RWPE1 (cell line): ENCODE data around the gene SON.
"Not testable (repeated sequence)": the region's sequence is repeated elsewhere in the genome, so short reads cannot be mapped to it uniquely, and the experiment has no call there.

Experiments used
- CTCF ChIA-PET: fragments of 350-600 bp; sonication (Branson Sonifier 250); formaldehyde crosslinking; extraction: SDS; loops from one replicate; lab custom pipeline; 2021; lab: Yijun Ruan, JAX
- POLR2A ChIA-PET: fragments of 400-600 bp; formaldehyde crosslinking; extraction: SDS; loops from one replicate; lab custom pipeline; 2020; ENCODE audit warnings: antibody characterized with exemption; ENCODE audit not compliant: low non-redundant PET; lab: Yijun Ruan, JAX
- DNase-seq: peaks from one replicate; pipeline ENCODE4 v3.0.0; 2012; ENCODE audit warnings: low spot score
- H3K27ac ChIP-seq: fragments of 450-650 bp; 2 replicates; pipeline ENCODE4 v1.5.1; 2017
- TF ChIP-seq, protein P1 (sequence below): fragments of 450-650 bp; conservative IDR thresholded peaks from 2 replicates; pipeline ENCODE4 v1.5.1; 2017; ENCODE audit warnings: low read depth, mild to moderate bottlenecking

The SON gene

DNA sequence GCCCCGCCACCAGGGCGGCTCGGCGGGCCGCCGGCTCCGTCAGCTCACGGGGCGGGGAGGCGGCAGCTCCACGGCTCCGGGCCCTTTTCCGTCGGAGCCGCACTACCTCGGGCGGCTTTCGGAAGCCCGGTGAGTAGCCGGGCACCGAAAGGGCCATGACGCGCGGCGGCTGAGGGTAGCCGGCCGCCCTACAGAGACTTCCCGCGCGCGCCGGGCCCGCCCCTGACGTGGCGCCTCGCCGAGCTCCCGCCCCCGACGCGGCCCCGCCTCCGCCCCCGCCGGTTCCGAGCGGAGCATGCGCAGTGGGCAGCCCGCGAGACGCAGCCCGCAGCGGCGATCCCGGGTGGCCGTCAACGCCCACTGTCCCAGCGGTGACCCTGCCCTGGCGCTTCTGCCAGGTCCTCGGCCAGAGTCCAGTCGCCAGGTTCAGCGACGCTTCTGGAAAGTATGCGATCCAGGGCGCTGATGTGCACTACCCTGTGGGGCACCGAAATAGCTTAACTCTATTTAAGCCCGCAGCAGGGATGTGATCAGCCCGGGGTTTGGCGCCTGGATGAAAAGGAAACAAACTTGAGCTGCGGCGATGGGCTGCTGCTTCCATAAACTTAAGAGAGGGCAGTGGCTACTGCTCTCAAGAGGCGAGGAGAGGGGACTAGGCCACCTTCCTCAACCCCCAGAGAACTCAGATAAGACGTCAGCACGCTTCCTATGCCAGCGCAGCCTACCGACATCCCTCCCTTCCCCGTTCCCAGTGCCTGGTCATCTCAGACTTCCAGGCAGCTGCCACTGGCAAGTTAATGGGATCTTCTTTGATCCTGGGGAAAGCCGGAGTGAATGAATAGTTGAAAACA, 45.9 kb downstream of the SON start, which contains the start of gene DONSON:
Gene DONSON (minus strand): TSS at position 200 of the 851 bp plus-strand sequence. CDS start 43 bp downstream, at position 157.
- peak within 1 kb of the TSS; percentile 82 for H3K27ac ChIP-seq
- POLR2A ChIA-PET: interaction anchor here (1.3 kb wide), 2 partner anchors 46 to 109 kb away, joined by 3 to 4 read pairs; partner anchors contain the start of genes SON and TMEM50B
- TF ChIP-seq, protein P1, sequence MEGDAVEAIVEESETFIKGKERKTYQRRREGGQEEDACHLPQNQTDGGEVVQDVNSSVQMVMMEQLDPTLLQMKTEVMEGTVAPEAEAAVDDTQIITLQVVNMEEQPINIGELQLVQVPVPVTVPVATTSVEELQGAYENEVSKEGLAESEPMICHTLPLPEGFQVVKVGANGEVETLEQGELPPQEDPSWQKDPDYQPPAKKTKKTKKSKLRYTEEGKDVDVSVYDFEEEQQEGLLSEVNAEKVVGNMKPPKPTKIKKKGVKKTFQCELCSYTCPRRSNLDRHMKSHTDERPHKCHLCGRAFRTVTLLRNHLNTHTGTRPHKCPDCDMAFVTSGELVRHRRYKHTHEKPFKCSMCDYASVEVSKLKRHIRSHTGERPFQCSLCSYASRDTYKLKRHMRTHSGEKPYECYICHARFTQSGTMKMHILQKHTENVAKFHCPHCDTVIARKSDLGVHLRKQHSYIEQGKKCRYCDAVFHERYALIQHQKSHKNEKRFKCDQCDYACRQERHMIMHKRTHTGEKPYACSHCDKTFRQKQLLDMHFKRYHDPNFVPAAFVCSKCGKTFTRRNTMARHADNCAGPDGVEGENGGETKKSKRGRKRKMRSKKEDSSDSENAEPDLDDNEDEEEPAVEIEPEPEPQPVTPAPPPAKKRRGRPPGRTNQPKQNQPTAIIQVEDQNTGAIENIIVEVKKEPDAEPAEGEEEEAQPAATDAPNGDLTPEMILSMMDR: no peak
- DNase-seq: peak; percentile 96
- CTCF ChIA-PET: interaction anchor here (0.7 to 2.4 kb wide), 3 partner anchors 9 to 17 kb away, joined by 3 to 15 read pairs (median 3); no protein-coding TSS in a partner anchor

DNA sequence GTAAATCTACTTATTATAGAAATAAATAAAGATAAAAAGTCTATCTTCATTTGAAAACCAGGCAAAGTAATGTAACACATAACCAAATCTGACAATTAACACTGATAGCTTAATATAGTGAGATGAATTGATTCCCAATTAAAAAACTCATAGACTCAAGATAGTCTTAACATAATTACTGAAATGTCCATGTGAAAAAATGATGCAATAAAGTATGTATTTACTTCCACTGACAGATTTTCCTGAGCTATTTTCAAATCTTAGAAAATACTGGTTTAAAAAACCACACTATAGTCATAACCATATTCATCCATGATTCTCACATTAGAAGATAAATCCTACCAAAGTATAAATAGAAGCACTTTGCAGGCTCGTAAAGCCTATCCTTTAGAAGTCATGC, 55.2 kb downstream of the SON start:
- H3K27ac ChIP-seq: no peak overlapping the region
- no peak for DNase-seq
- TF ChIP-seq, protein P1: no peak
- POLR2A ChIA-PET: no interaction called here
- CTCF ChIA-PET: interaction anchor here (0.6 to 0.7 kb wide), 2 partner anchors 127 to 1033 kb away, joined by 3 to 7 read pairs; no protein-coding TSS in a partner anchor

DNA sequence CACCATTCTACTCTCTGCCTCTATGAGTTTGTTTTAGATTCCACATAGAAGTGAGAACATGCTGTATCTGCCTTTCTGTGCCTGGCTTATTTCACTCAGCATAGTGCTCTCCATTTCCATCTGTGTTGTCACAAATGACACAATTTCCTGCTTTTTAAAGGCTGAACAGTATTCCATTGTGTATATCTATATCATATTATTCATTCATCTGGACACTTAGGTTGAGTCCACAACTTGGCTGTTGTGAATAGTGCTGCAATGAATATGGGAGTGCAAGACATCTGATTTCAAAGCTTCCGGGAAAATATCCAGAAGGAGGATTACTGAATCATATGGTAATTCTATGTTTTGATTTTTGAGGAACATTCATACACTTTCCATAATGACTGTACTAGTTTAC, 65.7 kb downstream of the SON start:
- TF ChIP-seq, protein P1: no peak
- ChIA-PET CTCF (no interaction called here), POLR2A (no interaction called here)
- H3K27ac ChIP-seq: no peak overlapping the region
- no peak for DNase-seq

DNA sequence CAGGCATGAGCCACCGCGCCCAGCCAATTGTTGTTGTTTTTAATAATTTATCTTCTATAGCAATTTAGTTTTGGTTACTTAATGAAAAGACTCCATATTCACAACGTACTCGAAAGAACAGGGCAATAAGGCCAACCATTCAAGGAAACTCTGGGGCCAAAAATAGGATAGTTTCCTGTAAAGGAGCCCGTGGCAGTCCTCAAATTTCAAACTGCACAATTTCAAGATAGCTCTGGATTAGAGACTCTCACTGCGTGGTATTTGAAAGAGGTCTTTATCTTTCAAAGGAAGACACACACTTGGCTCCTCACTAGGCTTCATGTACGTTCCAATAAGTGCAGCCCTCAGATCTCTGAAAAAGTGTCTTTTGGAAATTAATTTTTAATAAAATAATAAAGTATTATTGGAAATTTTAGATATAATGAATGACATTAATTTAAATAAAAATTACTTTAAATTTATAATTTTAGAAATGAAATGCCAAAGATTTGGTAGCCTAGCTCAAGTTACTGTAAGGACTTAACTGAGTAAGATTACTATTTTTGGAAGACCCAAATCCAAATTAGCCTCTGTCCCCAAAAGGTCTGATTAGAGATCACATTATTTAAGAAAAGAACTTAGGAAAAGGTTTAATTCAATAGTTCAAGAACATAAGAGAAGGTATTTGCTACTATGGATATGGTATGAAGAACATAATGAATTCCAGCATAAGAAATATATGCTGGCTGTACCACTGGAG, 68.3 kb downstream of the SON start:
- DNase-seq: no peak
- TF ChIP-seq, protein P1: no peak
- ChIA-PET POLR2A (no interaction called here), CTCF (no interaction called here)
- no peak overlapping the region for H3K27ac ChIP-seq

DNA sequence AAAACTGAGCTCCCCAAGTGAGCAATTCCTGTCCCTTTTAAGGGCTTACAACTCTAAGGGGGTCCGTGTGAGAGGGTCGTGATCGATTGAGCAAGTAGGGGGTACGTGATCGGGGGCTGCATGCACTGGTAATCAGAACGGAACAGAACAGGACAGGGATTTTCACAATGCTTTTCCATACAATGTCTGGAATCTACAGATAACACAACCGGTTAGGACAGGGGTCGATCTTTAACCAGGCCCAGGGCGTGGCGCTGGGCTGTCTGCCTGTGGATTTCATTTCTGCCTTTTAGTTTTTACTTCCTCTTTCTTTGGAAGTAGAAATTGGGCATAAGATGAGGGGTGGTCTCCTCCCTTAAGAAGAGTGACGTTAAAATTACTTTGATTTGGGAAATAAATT, 74.7 kb downstream of the SON start:
- DNase-seq, POLR2A ChIA-PET, H3K27ac ChIP-seq: not testable (repeated sequence)
- CTCF ChIA-PET: interaction anchor here (0.6 to 0.7 kb wide), 2 partner anchors 12 to 201 kb away, joined by 4 to 6 read pairs; no protein-coding TSS in a partner anchor

DNA sequence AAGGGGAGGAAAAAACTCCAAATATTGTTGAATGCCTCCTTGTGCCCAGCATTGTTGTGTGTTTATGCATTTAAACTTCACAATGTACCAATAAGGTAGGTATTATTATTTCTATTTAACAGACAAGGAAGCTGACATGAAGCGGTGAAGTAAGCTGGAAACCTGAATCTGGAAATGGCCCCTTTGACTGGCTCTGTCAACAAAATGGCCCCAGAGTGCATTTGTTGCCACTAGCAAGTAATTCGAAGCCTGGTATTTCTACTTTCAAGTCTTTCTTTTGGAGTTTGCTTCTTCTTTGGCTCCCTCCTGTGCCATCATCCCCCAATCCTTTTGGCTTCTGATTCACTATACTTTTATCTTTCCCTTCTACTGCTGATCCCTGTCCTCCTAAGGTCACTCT, 75.6 kb downstream of the SON start:
- TF ChIP-seq, protein P1: no peak
- ChIA-PET POLR2A (no interaction called here), CTCF (no interaction called here)
- no peak for DNase-seq
- H3K27ac ChIP-seq: no peak overlapping the region
